IMR-90 (cell line): ENCODE results near the gene SLC4A4. TPM values are rescaled to one million over a fixed set of nuclear protein-coding genes. Genes with fewer than 3 reads are reported as not detected.

Source experiments
- ATAC-seq: fragments of 200-7000 bp; cut with Tn5 transposase; 2 replicates; pipeline ENCODE4 v1.9.1; 2020; ENCODE audit warnings: low read depth, mild to moderate bottlenecking, moderate library complexity
- BruUV-seq: library from RNA; stranded (reverse); fragments of 400-500 nt; replicated peaks from 2 replicates; lab custom pipeline; 2021; lab: Mats Ljungman, UMichigan
- CTCF ChIA-PET: fragments of 300-600 bp; formaldehyde crosslinking; extraction: SDS; loops from one replicate; lab custom pipeline; 2021; ENCODE audit warnings: antibody characterized with exemption; lab: Yijun Ruan, JAX
- POLR2A ChIA-PET: fragments of 300-600 bp; sonication (Branson Sonifier 250); formaldehyde crosslinking; loops from one replicate; lab custom pipeline; 2022; ENCODE audit warnings: antibody characterized with exemption; ENCODE audit not compliant: unreplicated experiment; lab: Charles Lee
- DNase-seq: peaks from one replicate; pipeline ENCODE4 v3.0.0; 2013
- H2AFZ ChIP-seq: replicated peaks from 2 replicates; pipeline ENCODE3; 2013; ENCODE audit warnings: low read length, mild to moderate bottlenecking; ENCODE audit not compliant: poor library complexity
- H2AK5ac ChIP-seq: 2 replicates; pipeline ENCODE4 v1.6.1; 2013; ENCODE audit warnings: low read depth, low read length, inconsistent platforms
- H2AK9ac ChIP-seq: replicated peaks from 2 replicates; pipeline ENCODE3; 2013; ENCODE audit warnings: mild to moderate bottlenecking, low read depth, low read length, moderate library complexity; ENCODE audit not compliant: poor library complexity
- H2BK120ac ChIP-seq: 2 replicates; pipeline ENCODE4 v1.6.1; 2013; ENCODE audit warnings: low read depth, low read length, inconsistent platforms
- H2BK15ac ChIP-seq: 3 replicates; pipeline ENCODE4 v1.6.1; 2013; ENCODE audit warnings: low read depth, low read length, inconsistent platforms
- H2BK20ac ChIP-seq: 2 replicates; pipeline ENCODE4 v1.6.1; 2013; ENCODE audit warnings: low read depth, mild to moderate bottlenecking, inconsistent platforms, low read length, moderate library complexity
- H2BK5ac ChIP-seq: 2 replicates; pipeline ENCODE4 v1.6.1; 2013; ENCODE audit warnings: mild to moderate bottlenecking, low read depth, low read length, inconsistent platforms; ENCODE audit not compliant: poor library complexity, severe bottlenecking
- H3K14ac ChIP-seq: replicated peaks from 2 replicates; pipeline ENCODE4 v1.6.1; 2013; ENCODE audit warnings: low read depth, low read length, inconsistent platforms
- H3K18ac ChIP-seq: 2 replicates; pipeline ENCODE4 v1.6.1; 2013; ENCODE audit warnings: low read depth, low read length, control low read depth
- H3K23ac ChIP-seq: 2 replicates; pipeline ENCODE4 v1.6.1; 2013; ENCODE audit warnings: low read depth, low read length, inconsistent platforms
- H3K27ac ChIP-seq: 2 replicates; pipeline ENCODE4 v1.5.1; 2013; ENCODE audit warnings: mild to moderate bottlenecking, control low read depth, low read length; ENCODE audit not compliant: insufficient read depth
- H3K27me3 ChIP-seq: 2 replicates; pipeline ENCODE4 v1.6.1; 2013; ENCODE audit warnings: low read length; ENCODE audit not compliant: control insufficient read depth, insufficient read depth
- H3K36me3 ChIP-seq: 2 replicates; pipeline ENCODE4 v1.6.1; 2013; ENCODE audit warnings: low read length, mixed read lengths; ENCODE audit not compliant: control insufficient read depth, insufficient read depth
- H3K4ac ChIP-seq: 2 replicates; pipeline ENCODE4 v1.6.1; 2013; ENCODE audit warnings: low read depth, low read length, inconsistent platforms
- H3K4me1 ChIP-seq: 2 replicates; pipeline ENCODE4 v1.6.1; 2013; ENCODE audit warnings: low read length, mixed read lengths; ENCODE audit not compliant: control insufficient read depth, insufficient read depth
- H3K4me2 ChIP-seq: 2 replicates; pipeline ENCODE4 v1.6.1; 2013; ENCODE audit warnings: low read depth, mild to moderate bottlenecking, control low read depth, low read length, moderate library complexity
- H3K4me3 ChIP-seq: 2 replicates; pipeline ENCODE4 v1.5.1; 2013; ENCODE audit warnings: low read depth, mild to moderate bottlenecking, control low read depth, low read length, moderate library complexity; ENCODE audit not compliant: insufficient read depth
- H3K56ac ChIP-seq: 2 replicates; pipeline ENCODE4 v1.6.1; 2013; ENCODE audit warnings: low read length, inconsistent platforms; ENCODE audit not compliant: insufficient read depth; ENCODE audit errors: extremely low read depth
- H3K79me1 ChIP-seq, 2 experiments: 2 replicates each; pipeline ENCODE4 v1.6.1; 2013; ENCODE audit warnings: low read length in 2 of 2, inconsistent platforms in 1 of 2, low read depth in 1 of 2
- H3K9ac ChIP-seq: 2 replicates; pipeline ENCODE4 v1.6.1; 2013; ENCODE audit warnings: low read depth, low read length, control low read depth
- H3K9me1 ChIP-seq: 2 replicates; pipeline ENCODE4 v1.6.1; 2013; ENCODE audit warnings: low read length, inconsistent platforms; ENCODE audit not compliant: insufficient read depth
- H3K9me3 ChIP-seq: 2 replicates; pipeline ENCODE4 v1.6.1; 2013; ENCODE audit warnings: low read length; ENCODE audit not compliant: control insufficient read depth, insufficient read depth
- H4K20me1 ChIP-seq: 2 replicates; pipeline ENCODE4 v1.6.1; 2013; ENCODE audit warnings: low read length, inconsistent platforms; ENCODE audit not compliant: insufficient read depth
- H4K5ac ChIP-seq: 2 replicates; pipeline ENCODE4 v1.6.1; 2013; ENCODE audit warnings: mild to moderate bottlenecking, low read depth, low read length, control low read depth
- H4K8ac ChIP-seq, 2 experiments: 2 replicates each; pipeline ENCODE4 v1.6.1; 2013; ENCODE audit warnings: low read depth in 2 of 2, low read length in 2 of 2, control low read depth in 1 of 2, inconsistent platforms in 1 of 2
- H4K91ac ChIP-seq: 2 replicates; pipeline ENCODE4 v1.6.1; 2013; ENCODE audit warnings: low read depth, low read length, inconsistent platforms; ENCODE audit not compliant: insufficient read depth
- BHLHE40 ChIP-seq: fragments of 150-350 bp; IDR thresholded peaks from 2 replicates; pipeline ENCODE4 v1.6.1; 2016; ENCODE audit warnings: mild to moderate bottlenecking, low read depth, low read length
- CEBPB ChIP-seq: IDR thresholded peaks from 2 replicates; pipeline ENCODE4 v1.6.1; 2012; ENCODE audit warnings: low read depth, low read length, improper control_type of control experiment
- CHD1 ChIP-seq: IDR thresholded peaks from 2 replicates; pipeline ENCODE4 v1.6.1; 2012; ENCODE audit warnings: low read depth, low read length, improper control_type of control experiment
- CTCF ChIP-seq: conservative IDR thresholded peaks from 2 replicates; pipeline ENCODE4 v1.5.1; 2012; ENCODE audit warnings: mild to moderate bottlenecking, low read depth, low read length, improper control_type of control experiment
- ELK1 ChIP-seq: fragments of 150-350 bp; IDR thresholded peaks from 2 replicates; pipeline ENCODE4 v1.6.1; 2016; ENCODE audit warnings: low read depth, mild to moderate bottlenecking, low read length, moderate library complexity, borderline replicate concordance
- FOS ChIP-seq: fragments of 150-350 bp; IDR thresholded peaks from 2 replicates; pipeline ENCODE4 v1.6.1; 2016; ENCODE audit warnings: low read depth, low read length
- MAFK ChIP-seq: IDR thresholded peaks from 2 replicates; pipeline ENCODE4 v1.6.1; 2012; ENCODE audit warnings: low read depth, low read length, improper control_type of control experiment
- MAZ ChIP-seq: IDR thresholded peaks from 2 replicates; pipeline ENCODE4 v1.6.1; 2012; ENCODE audit warnings: low read depth, mild to moderate bottlenecking, low read length, improper control_type of control experiment, moderate library complexity, borderline replicate concordance
- MXI1 ChIP-seq: IDR thresholded peaks from 2 replicates; pipeline ENCODE4 v1.6.1; 2012; ENCODE audit warnings: low read depth, mild to moderate bottlenecking, low read length, moderate library complexity, borderline replicate concordance
- NFE2L2 ChIP-seq: fragments of 150-350 bp; IDR thresholded peaks from 2 replicates; pipeline ENCODE4 v1.6.1; 2016; ENCODE audit warnings: low read depth, mild to moderate bottlenecking, low read length
- POLR2A ChIP-seq: IDR thresholded peaks from 2 replicates; pipeline ENCODE4 v1.6.1; 2012; ENCODE audit warnings: mild to moderate bottlenecking, low read depth, low read length
- RAD21 ChIP-seq: IDR thresholded peaks from 2 replicates; pipeline ENCODE4 v1.6.1; 2012; ENCODE audit warnings: low read length, improper control_type of control experiment
- RCOR1 ChIP-seq: IDR thresholded peaks from 2 replicates; pipeline ENCODE4 v1.6.1; 2012; ENCODE audit warnings: mild to moderate bottlenecking, low read length, improper control_type of control experiment; ENCODE audit not compliant: insufficient replicate concordance
- RFX5 ChIP-seq: IDR thresholded peaks from 2 replicates; pipeline ENCODE4 v1.8.0; 2012; ENCODE audit warnings: low read depth, mild to moderate bottlenecking, low read length, moderate library complexity
- SMC3 ChIP-seq: fragments of 150-350 bp; IDR thresholded peaks from 2 replicates; pipeline ENCODE4 v1.6.1; 2016; ENCODE audit warnings: low read depth, mild to moderate bottlenecking, antibody characterized with exemption, low read length, moderate library complexity
- USF2 ChIP-seq: fragments of 150-350 bp; IDR thresholded peaks from 2 replicates; pipeline ENCODE4 v1.6.1; 2017; ENCODE audit warnings: mild to moderate bottlenecking, antibody characterized with exemption, low read length, low read depth
- dilution Hi-C: fragments of 300-500 bp; cut with HindIII; formaldehyde crosslinking; loops from one replicate; pipeline ENCODE4 v1.14.3; 2018; ENCODE audit warnings: low sequenced_read_pairs; ENCODE audit not compliant: unreplicated experiment
- in situ Hi-C: fragments of 300-500 bp; cut with MboI; formaldehyde crosslinking; loops from 3 replicates; pipeline ENCODE4 v1.14.3; 2019; ENCODE audit warnings: low sequenced_read_pairs, inconsistent platforms, mixed read lengths
- intact Hi-C: fragments of 100-400 bp; cut with micrococcal nuclease; formaldehyde crosslinking; loops from 2 replicates; pipeline ENCODE4 v1.10.0; 2022
- polyA plus RNA-seq, 3 experiments: library from polyadenylated mRNA; depleted of rRNA; stranded (reverse); fragments of >200 nt; gene quantifications; 2 replicates each; pipeline ENCODE4 v1.2.3, GENCODE V29; 2012; ENCODE audit warnings: low replicate concordance in 1 of 3
- total RNA-seq: library from RNA; depleted of rRNA; stranded (reverse); fragments of >200 nt; gene quantifications from 2 replicates; pipeline ENCODE4 v1.2.3, GENCODE V29; 2012

The SLC4A4 gene
- total and polyA plus RNA-seq, 2 of the 4 experiments (the other 2 are of a cell fraction): 5.6 to 16.8 TPM

- H4K20me1 ChIP-seq: no peaks in the 10 kb centered on the region
- dilution Hi-C loops (no loop called here), in situ Hi-C loops (no loop called here), intact Hi-C loops (no loop called here)
- no peak overlapping the region for H3K4me2 ChIP-seq
- peak overlapping the region; percentile 22; the same call in 1 of the 2 replicates for H3K23ac ChIP-seq
- BruUV-seq: no TSS peak
- no peak overlapping the region for H3K4me3 ChIP-seq
- H3K4me1 ChIP-seq: peaks cover 2% of the 10 kb centered on the region
- no peak overlapping the region for H3K9ac ChIP-seq
- H2BK5ac ChIP-seq: no peak overlapping the region
- H4K8ac ChIP-seq: no peak overlapping the region
- H3K79me1 ChIP-seq: peaks cover 7 to 14% of the 10 kb centered on the region in 2 experiments; a peak in 3 of 4 replicates
- H2BK120ac ChIP-seq: no peak overlapping the region
- no peak overlapping the region for H2AFZ ChIP-seq
- H2AK5ac ChIP-seq: no peak overlapping the region
- ATAC-seq: no peak
- CTCF ChIA-PET: no interaction called here
- H3K9me3 ChIP-seq: no peaks in the 10 kb centered on the region
- no peak overlapping the region for H4K91ac ChIP-seq
- peaks cover 4% of the 10 kb centered on the region for H3K36me3 ChIP-seq
- no peak overlapping the region for H3K4ac ChIP-seq
- no peak overlapping the region for H2BK20ac ChIP-seq
- no peak overlapping the region for H3K18ac ChIP-seq
- no peak overlapping the region for H2BK15ac ChIP-seq
- H4K5ac ChIP-seq: no peak overlapping the region
- no peak overlapping the region for H3K27ac ChIP-seq
- TF ChIP-seq MXI1 (no peak), RCOR1 (no peak), POLR2A (no peak), MAFK (no peak), CHD1 (no peak), CEBPB (no peak), RFX5 (no peak), MAZ (no peak), NFE2L2 (no peak), RAD21 (no peak), FOS (no peak), CTCF (no peak), BHLHE40 (no peak), USF2 (no peak), SMC3 (no peak), ELK1 (no peak)
- H3K9me1 ChIP-seq: peaks cover 4% of the 10 kb centered on the region
- no peak for DNase-seq
- H3K56ac ChIP-seq: no peak overlapping the region
- H2AK9ac ChIP-seq: no peak overlapping the region
- H3K27me3 ChIP-seq: no peaks in the 10 kb centered on the region
- POLR2A ChIA-PET: no interaction called here
- no peak overlapping the region for H3K14ac ChIP-seq
Measured at GRCh38 chr4:71400810-71401209, 62.0 kb downstream of the SLC4A4 start.
